K562 (cell line): ENCODE results near the gene LRP1. TPM values are rescaled to one million over a fixed set of nuclear protein-coding genes. Genes with fewer than 3 reads are reported as not detected.

Source experiments
- ATAC-seq: fragments of 200-7000 bp; cut with Tn5 transposase; 3 replicates; pipeline ENCODE4 v1.9.1; 2020; ENCODE audit warnings: moderate library complexity
- BruUV-seq: library from RNA; stranded (reverse); fragments of 400-500 nt; replicated peaks from 2 replicates; lab custom pipeline; 2021; lab: Mats Ljungman, UMichigan
- CTCF ChIA-PET: fragments of 300-600 bp; formaldehyde crosslinking; extraction: SDS; loops from one replicate; lab custom pipeline; 2021; ENCODE audit warnings: low intra/inter-chr PET ratio; lab: Yijun Ruan, JAX
- POLR2A ChIA-PET: fragments of 300-600, 350-650 bp; sonication (Branson Sonifier 250); formaldehyde crosslinking; extraction: SDS; loops from one replicate; lab custom pipeline; 2021; ENCODE audit warnings: antibody characterized with exemption, inconsistent platforms; lab: Yijun Ruan, JAX
- DNase-seq, 4 experiments: peaks; one replicate each; pipeline versions ENCODE4 v3.0.0 to v3.0.0-alpha.2; 2011 to 2018; ENCODE audit warnings: low spot score in 3 of 4, mixed read lengths in 3 of 4; ENCODE audit errors: extremely low read depth in 1 of 4
- FAIRE-seq: peaks from 2 replicates; lab custom pipeline; 2011; peaks lifted over from hg19 to GRCh38; lab: Jason Lieb, UNC
- H2AFZ ChIP-seq: 2 replicates; pipeline ENCODE4 v1.6.0; 2011; ENCODE audit warnings: low read depth, low read length, control low read depth, inconsistent platforms
- H3K27ac ChIP-seq: fragments of 200-600 bp; 3 replicates; pipeline ENCODE4 v1.8.0; 2011; ENCODE audit warnings: low read depth, mild to moderate bottlenecking, control low read depth, inconsistent platforms, low read length, moderate library complexity, mixed read lengths; ENCODE audit errors: extremely low read depth
- H3K27me3 ChIP-seq, 2 experiments: fragments of 300-600 bp in 1 of 2; 2 replicates in 1 of 2; 3 replicates in 1 of 2; pipeline versions ENCODE4 v1.6.0 to v1.8.0; 2011; ENCODE audit warnings: inconsistent platforms in 2 of 2, low read length in 2 of 2, mild to moderate bottlenecking in 1 of 2, mixed read lengths in 1 of 2, moderate library complexity in 1 of 2; ENCODE audit not compliant: control insufficient read depth in 2 of 2, insufficient read depth in 2 of 2
- H3K36me3 ChIP-seq: fragments of 300-600 bp; 3 replicates; pipeline ENCODE4 v1.8.0; 2011; ENCODE audit warnings: mild to moderate bottlenecking, low read length, inconsistent platforms; ENCODE audit not compliant: control insufficient read depth, insufficient read depth
- H3K4me1 ChIP-seq, 2 experiments: fragments of 200-600 bp in 1 of 2; replicated peaks in 1 of 2; 2 replicates in 1 of 2; 3 replicates in 1 of 2; pipeline versions ENCODE4 v1.5.1 to v1.8.0; 2011; ENCODE audit warnings: inconsistent platforms in 2 of 2, low read length in 2 of 2, mild to moderate bottlenecking in 1 of 2, mixed read lengths in 1 of 2, moderate library complexity in 1 of 2; ENCODE audit not compliant: control insufficient read depth in 2 of 2, insufficient read depth in 2 of 2
- H3K4me2 ChIP-seq: 2 replicates; pipeline ENCODE4 v1.6.1; 2011; ENCODE audit warnings: low read length, control low read depth, inconsistent platforms, mixed read lengths; ENCODE audit not compliant: insufficient read depth
- H3K4me3 ChIP-seq: fragments of 200-600 bp; sonication (generic), shearing (Covaris generic); 2 replicates; pipeline ENCODE4 v1.5.1; 2016; ENCODE audit warnings: control low read depth, inconsistent platforms
- H3K79me2 ChIP-seq: fragments of 200-600 bp; 3 replicates; pipeline ENCODE4 v1.8.0; 2011; ENCODE audit warnings: low read length, inconsistent platforms; ENCODE audit not compliant: control insufficient read depth, insufficient read depth
- H3K9ac ChIP-seq, 2 experiments: 2 replicates each; pipeline versions ENCODE4 v1.6.0 to v1.6.1; 2011; ENCODE audit warnings: low read depth in 2 of 2, low read length in 2 of 2, control low read depth in 1 of 2, inconsistent platforms in 1 of 2, mild to moderate bottlenecking in 1 of 2, mixed read lengths in 1 of 2; ENCODE audit not compliant: insufficient read depth in 1 of 2
- H3K9me1 ChIP-seq: one replicate; pipeline ENCODE4 v1.6.0; 2011; ENCODE audit warnings: inconsistent platforms, mild to moderate bottlenecking, low read length, moderate library complexity; ENCODE audit not compliant: control insufficient read depth, insufficient read depth
- H3K9me3 ChIP-seq: replicated peaks from 2 replicates; pipeline ENCODE4 v1.5.1; 2011; ENCODE audit warnings: low read depth, low read length, inconsistent platforms; ENCODE audit not compliant: control insufficient read depth, insufficient read depth
- H4K20me1 ChIP-seq: replicated peaks from 2 replicates; pipeline ENCODE4 v1.6.1; 2011; ENCODE audit warnings: low read length, inconsistent platforms, mixed read lengths; ENCODE audit not compliant: control insufficient read depth, insufficient read depth
- CAMTA2 ChIP-seq: fragments of 250-450 bp; sonication (Bioruptor Pico); conservative IDR thresholded peaks from 2 replicates; pipeline ENCODE4 v1.5.1; 2022
- CBFA2T3 ChIP-seq: fragments of 450-650 bp; IDR thresholded peaks from 2 replicates; pipeline ENCODE4 v1.6.1; 2017
- CEBPB ChIP-seq: fragments of 450-650 bp; IDR thresholded peaks from 2 replicates; pipeline ENCODE4 v1.6.1; 2016; ENCODE audit warnings: missing genetic modification characterization, missing compliant biosample characterization
- EHMT2 ChIP-seq: fragments of 450-650 bp; IDR thresholded peaks from 2 replicates; pipeline ENCODE4 v1.6.1; 2018; ENCODE audit warnings: antibody characterized with exemption
- MAX ChIP-seq: sonication (generic); formaldehyde crosslinking; IDR thresholded peaks from 2 replicates; pipeline ENCODE4 v1.9.0; 2022; ENCODE audit warnings: mild to moderate bottlenecking, missing genetic modification reagents
- NEUROD1 ChIP-seq: fragments of 150-350 bp; IDR thresholded peaks from 2 replicates; pipeline ENCODE4 v1.6.1; 2014; ENCODE audit warnings: borderline replicate concordance, low read length, low read depth; ENCODE audit not compliant: partially characterized antibody
- ZBTB11 ChIP-seq, 3 experiments: fragments of 200-800 bp in 1 of 3; fragments of 250-450 bp in 1 of 3; fragments of 450-650 bp in 1 of 3; sonication (Bioruptor Pico) in 1 of 3; sonication (Bioruptor generic) in 1 of 3; formaldehyde crosslinking in 1 of 3; IDR thresholded peaks; 2 replicates each; pipeline versions ENCODE4 v1.6.1 to v1.8.0; 2016 to 2022; ENCODE audit warnings: mild to moderate bottlenecking in 2 of 3, missing genetic modification characterization in 2 of 3, missing compliant biosample characterization in 1 of 3, moderate library complexity in 1 of 3
- ZNF239 ChIP-seq: fragments of 250-450 bp; sonication (Bioruptor Pico); IDR thresholded peaks from 2 replicates; pipeline ENCODE4 v1.4.0; 2020; ENCODE audit warnings: mild to moderate bottlenecking
- WGBS: fragments of 100-300 bp; shearing (Covaris generic); methylation state at CpG from one replicate; pipeline ENCODE4 v1.1.6; 2016; ENCODE audit warnings: low coverage, mixed read lengths; ENCODE audit not compliant: insufficient coverage; ENCODE audit errors: missing lambda C conversion rate; 5-methylcytosine and 5-hydroxymethylcytosine counted together
- in situ Hi-C: fragments of 300-500 bp; cut with MboI; formaldehyde crosslinking; loops from 4 replicates; pipeline ENCODE4 v1.15.0; 2018; ENCODE audit warnings: inconsistent platforms, mixed read lengths
- intact Hi-C: fragments of 100-400 bp; cut with micrococcal nuclease; formaldehyde crosslinking; loops from 2 replicates; pipeline ENCODE4 v1.14.2; 2022
- polyA plus RNA-seq, 8 experiments: library from polyadenylated mRNA; depleted of rRNA in 4 of 8; stranded (reverse) in 5 of 8; unstranded in 3 of 8; fragments of >200 nt; fragmentation: Nextera tagmentation in 2 of 8; fragmentation: Illumina TruSeq in 1 of 8; extraction: Ambion mirVana in 2 of 8; extraction: Trizol in 1 of 8; gene quantifications; 2 replicates each; pipeline versions ENCODE4 v1.2.1 to v1.2.3, GENCODE V29; 2011 to 2014; ENCODE audit warnings: inconsistent platforms in 1 of 8, missing spikeins in 1 of 8
- total RNA-seq, 7 experiments: library from RNA; depleted of rRNA in 6 of 7; stranded (reverse); fragments of >200 nt in 6 of 7; fragmentation: Illumina TruSeq in 2 of 7; extraction: Trizol in 2 of 7; gene quantifications; 2 replicates each; pipeline versions ENCODE4 v1.2.1 to v1.2.3, GENCODE V29; 2011 to 2021; ENCODE audit warnings: low replicate concordance in 1 of 7

LRP1 gene
- total and polyA plus RNA-seq, 9 of the 15 experiments (the other 6 are each of a cell fraction or from before 2014, with no cell fraction given): 0.04 to 0.64 (median 0.19) TPM; not detected in 2

GRCh38 chr12:57106021-57106708 lies 22.1 kb upstream of the LRP1 start:
- Histone ChIP-seq H3K9me1 (no peaks in the 10 kb centered on the region), H3K36me3 (peaks cover 39% of the 10 kb centered on the region), H2AFZ (no peak overlapping the region), H3K9me3 (no peaks in the 10 kb centered on the region), H3K27me3 (no peaks in the 10 kb centered on the region), H3K4me2 (no peak overlapping the region), H3K9ac (peak overlapping the region in 1 of 2 experiments; percentile 54; a peak in 2 of 4 replicates), H4K20me1 (no peaks in the 10 kb centered on the region), H3K4me3 (no peak overlapping the region), H3K27ac (no peak overlapping the region), H3K79me2 (peaks cover 12% of the 10 kb centered on the region; the same call in 2 of the 3 replicates), H3K4me1 (peaks cover 31 to 64% of the 10 kb centered on the region in 2 experiments)
- no peak for FAIRE-seq
- intact Hi-C loops (no loop called here), in situ Hi-C loops (no loop called here)
- no TSS peak for BruUV-seq
- 0 out of 2 replicates have a peak, but pooled peaks have one; percentile 5 for TF ChIP-seq CBFA2T3
- no peak for TF ChIP-seq ZNF239
- no peak for ATAC-seq
- ChIA-PET CTCF (no interaction called here), POLR2A (interaction anchor here (0.6 to 2.2 kb wide), 4 partner anchors 10 to 89 kb away, joined by 3 to 7 read pairs (median 4); no protein-coding TSS in a partner anchor)
- peak in 1 of 4 experiments; percentile 7 for DNase-seq
- WGBS: 90% methylated on average over 6 of the region's 9 CpGs

GRCh38 chr12:57107456-57108155 lies 20.7 kb upstream of the LRP1 start:
- intact Hi-C loops: no loop called here
- Histone ChIP-seq H2AFZ (no peak overlapping the region), H3K4me1 (peaks cover 26 to 61% of the 10 kb centered on the region in 2 experiments), H3K79me2 (peaks cover 12% of the 10 kb centered on the region; the same call in 2 of the 3 replicates), H3K9me3 (no peaks in the 10 kb centered on the region), H3K27ac (no peak overlapping the region), H3K4me2 (no peak overlapping the region), H3K27me3 (no peaks in the 10 kb centered on the region), H3K36me3 (peaks cover 36% of the 10 kb centered on the region), H4K20me1 (no peaks in the 10 kb centered on the region), H3K9ac (peak overlapping the region in 1 of 2 experiments; percentile 58; a peak in 1 of 4 replicates), H3K9me1 (no peaks in the 10 kb centered on the region), H3K4me3 (no peak overlapping the region)
- DNase-seq (peak in 3 of 4 experiments; percentile 25 to 44 (median 32)), FAIRE-seq (peak; percentile 35), ATAC-seq (no peak)
- ChIA-PET POLR2A (interaction anchor here (0.7 to 2.3 kb wide), 3 partner anchors 17 to 29 kb away, joined by 3 to 7 read pairs (median 4); no protein-coding TSS in a partner anchor), CTCF (no interaction called here)
- in situ Hi-C loops: no loop called here
- BruUV-seq: no TSS peak
- 63% methylated on average over 7 of the region's 7 CpGs for WGBS
- TF ChIP-seq MAX (no peak), EHMT2 (0 out of 2 replicates have a peak, but pooled peaks have one; percentile 38), CEBPB (tag) (0 out of 2 replicates have a peak, but pooled peaks have one; percentile 26), ZBTB11 (CRISPR knock-in tag; IDR thresholded peaks at IDR 0.05) (no peak), CAMTA2 (no peak), NEUROD1 (no peak)
